K562 (cell line): ENCODE results near the gene PYHIN1. TPM values are rescaled to one million over a fixed set of nuclear protein-coding genes. Genes with fewer than 3 reads are reported as not detected.

Experiments
- CBFA2T2 ChIP-seq: fragments of 450-650 bp; conservative IDR thresholded peaks from 2 replicates; pipeline ENCODE4 v1.6.1; 2017; ENCODE audit warnings: mild to moderate bottlenecking
- CBFA2T3 ChIP-seq: fragments of 450-650 bp; IDR thresholded peaks from 2 replicates; pipeline ENCODE4 v1.6.1; 2017
- ELF1 ChIP-seq: fragments of 200-800 bp; sonication (Bioruptor generic); IDR thresholded peaks from 2 replicates; pipeline ENCODE4 v1.6.1; 2016; ENCODE audit warnings: missing genetic modification characterization, missing compliant biosample characterization
- FOSL1 ChIP-seq: fragments of 200-800 bp; sonication (Bioruptor generic); conservative IDR thresholded peaks from 2 replicates; pipeline ENCODE4 v1.6.1; 2016; ENCODE audit warnings: missing genetic modification characterization, missing compliant biosample characterization
- GATA2 ChIP-seq: sonication (generic); formaldehyde crosslinking; IDR thresholded peaks from 2 replicates; pipeline ENCODE4 v1.4.0; 2020; ENCODE audit warnings: mild to moderate bottlenecking, missing genetic modification reagents
- HOXB6 ChIP-seq: fragments of 250-450 bp; sonication (Bioruptor Pico); IDR thresholded peaks from 2 replicates; pipeline ENCODE4 v1.5.1; 2022; ENCODE audit warnings: mild to moderate bottlenecking, borderline replicate concordance
- MAFK ChIP-seq: IDR thresholded peaks from 2 replicates; pipeline ENCODE4 v1.6.1; 2011; ENCODE audit warnings: low read length, improper control_type of control experiment
- NFIX ChIP-seq: fragments of 250-450 bp; sonication (Bioruptor Pico); IDR thresholded peaks from 2 replicates; pipeline ENCODE4 v1.4.0; 2020; ENCODE audit warnings: low read depth, mild to moderate bottlenecking, moderate library complexity
- PHF8 ChIP-seq: fragments of 200-600 bp; sonication (generic); IDR thresholded peaks from 2 replicates; pipeline ENCODE4 v1.6.1; 2012; ENCODE audit warnings: mixed run types, mild to moderate bottlenecking, inconsistent platforms, low read length, moderate library complexity, borderline replicate concordance
- TAF7 ChIP-seq: fragments of 450-650 bp; IDR thresholded peaks from 2 replicates; pipeline ENCODE4 v1.6.1; 2016; ENCODE audit warnings: missing genetic modification characterization, missing compliant biosample characterization
- XRCC5 ChIP-seq: fragments of 200-400 bp; formaldehyde crosslinking; IDR thresholded peaks from 2 replicates; pipeline ENCODE4 v1.6.1; 2017; ENCODE audit warnings: low read depth, mild to moderate bottlenecking, low read length
- ZC3H11A ChIP-seq: IDR thresholded peaks from 2 replicates; pipeline ENCODE4 v1.6.1; 2012; ENCODE audit warnings: low read depth, low read length, improper control_type of control experiment
- ZNF584 ChIP-seq: fragments of 200-800 bp; sonication (Bioruptor generic); IDR thresholded peaks from 2 replicates; pipeline ENCODE4 v1.6.1; 2016; ENCODE audit warnings: low read depth, mild to moderate bottlenecking, missing genetic modification characterization, missing compliant biosample characterization
- ZNF76 ChIP-seq: fragments of 250-450 bp; sonication (Bioruptor Pico); IDR thresholded peaks from 2 replicates; pipeline ENCODE4 v1.4.0; 2020; ENCODE audit warnings: mild to moderate bottlenecking, moderate library complexity, borderline replicate concordance
- ZNF764 ChIP-seq: fragments of 250-450 bp; sonication (Bioruptor Pico); IDR thresholded peaks from 2 replicates; pipeline ENCODE4 v1.4.0; 2020; ENCODE audit warnings: low read depth, mild to moderate bottlenecking, moderate library complexity
- polyA plus RNA-seq, 8 experiments: library from polyadenylated mRNA; depleted of rRNA in 4 of 8; stranded (reverse) in 5 of 8; unstranded in 3 of 8; fragments of >200 nt; fragmentation: Nextera tagmentation in 2 of 8; fragmentation: Illumina TruSeq in 1 of 8; extraction: Ambion mirVana in 2 of 8; extraction: Trizol in 1 of 8; gene quantifications; 2 replicates each; pipeline versions ENCODE4 v1.2.1 to v1.2.3, GENCODE V29; 2011 to 2014; ENCODE audit warnings: inconsistent platforms in 1 of 8, missing spikeins in 1 of 8
- total RNA-seq, 7 experiments: library from RNA; depleted of rRNA in 6 of 7; stranded (reverse); fragments of >200 nt in 6 of 7; fragmentation: Illumina TruSeq in 2 of 7; extraction: Trizol in 2 of 7; gene quantifications; 2 replicates each; pipeline versions ENCODE4 v1.2.1 to v1.2.3, GENCODE V29; 2011 to 2021; ENCODE audit warnings: low replicate concordance in 1 of 7
- TF ChIP-seq, protein P1 (sequence below): sonication (generic); formaldehyde crosslinking; IDR thresholded peaks from 2 replicates; pipeline ENCODE4 v1.8.1; 2023; ENCODE audit warnings: mild to moderate bottlenecking, missing genetic modification reagents
- TF ChIP-seq, protein P2 (sequence below): fragments of 250-450 bp; sonication (Bioruptor Pico); IDR thresholded peaks from 2 replicates; pipeline ENCODE4 v1.8.0; 2021; ENCODE audit warnings: borderline replicate concordance, mild to moderate bottlenecking, moderate library complexity; ENCODE audit not compliant: poor library complexity, severe bottlenecking
- TF ChIP-seq, protein P3 (sequence below), 2 experiments: fragments of 150-350 bp in 1 of 2; IDR thresholded peaks; 2 replicates each; pipeline ENCODE4 v1.6.1; 2012 to 2016; ENCODE audit warnings: low read depth in 2 of 2, low read length in 2 of 2, mild to moderate bottlenecking in 1 of 2, moderate library complexity in 1 of 2
- TF ChIP-seq, protein P4 (sequence below): fragments of 250-450 bp; sonication (Bioruptor Pico); IDR thresholded peaks from 2 replicates; pipeline ENCODE4 v1.8.0; 2022; ENCODE audit warnings: inconsistent platforms, mild to moderate bottlenecking, moderate library complexity, borderline replicate concordance
- TF ChIP-seq, protein P5 (sequence below): fragments of 450-650 bp; IDR thresholded peaks from 2 replicates; pipeline ENCODE4 v1.6.1; 2016; ENCODE audit warnings: missing biosample characterization, missing genetic modification characterization

PYHIN1 gene
- total and polyA plus RNA-seq, 9 of the 15 experiments (the other 6 are each of a cell fraction or from before 2014, with no cell fraction given): not detected

DNA sequence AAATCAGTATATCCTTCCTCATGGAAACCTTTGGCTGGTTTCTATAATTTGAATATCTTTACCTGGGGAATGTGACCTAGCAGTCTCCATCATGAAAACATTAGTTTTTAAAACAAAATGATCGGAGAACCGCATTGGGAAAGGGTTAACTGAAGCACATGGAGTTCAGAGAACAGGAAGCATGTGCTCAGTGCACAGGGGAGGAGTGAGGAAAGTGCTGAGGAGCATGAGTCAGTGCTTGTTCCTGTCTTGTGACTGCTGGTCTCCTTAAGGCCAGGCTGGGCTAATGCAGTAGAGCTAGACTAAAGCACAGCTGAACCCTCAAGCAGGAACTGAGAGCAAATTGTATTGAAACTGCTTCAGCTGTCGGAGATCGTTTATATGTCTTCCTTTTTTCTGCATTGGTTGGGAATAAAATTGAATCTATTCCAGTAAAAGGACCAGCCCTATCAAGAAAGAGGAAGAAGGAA, 84.1 kb downstream of the PYHIN1 start (continued):
- TF ChIP-seq, protein P1, sequence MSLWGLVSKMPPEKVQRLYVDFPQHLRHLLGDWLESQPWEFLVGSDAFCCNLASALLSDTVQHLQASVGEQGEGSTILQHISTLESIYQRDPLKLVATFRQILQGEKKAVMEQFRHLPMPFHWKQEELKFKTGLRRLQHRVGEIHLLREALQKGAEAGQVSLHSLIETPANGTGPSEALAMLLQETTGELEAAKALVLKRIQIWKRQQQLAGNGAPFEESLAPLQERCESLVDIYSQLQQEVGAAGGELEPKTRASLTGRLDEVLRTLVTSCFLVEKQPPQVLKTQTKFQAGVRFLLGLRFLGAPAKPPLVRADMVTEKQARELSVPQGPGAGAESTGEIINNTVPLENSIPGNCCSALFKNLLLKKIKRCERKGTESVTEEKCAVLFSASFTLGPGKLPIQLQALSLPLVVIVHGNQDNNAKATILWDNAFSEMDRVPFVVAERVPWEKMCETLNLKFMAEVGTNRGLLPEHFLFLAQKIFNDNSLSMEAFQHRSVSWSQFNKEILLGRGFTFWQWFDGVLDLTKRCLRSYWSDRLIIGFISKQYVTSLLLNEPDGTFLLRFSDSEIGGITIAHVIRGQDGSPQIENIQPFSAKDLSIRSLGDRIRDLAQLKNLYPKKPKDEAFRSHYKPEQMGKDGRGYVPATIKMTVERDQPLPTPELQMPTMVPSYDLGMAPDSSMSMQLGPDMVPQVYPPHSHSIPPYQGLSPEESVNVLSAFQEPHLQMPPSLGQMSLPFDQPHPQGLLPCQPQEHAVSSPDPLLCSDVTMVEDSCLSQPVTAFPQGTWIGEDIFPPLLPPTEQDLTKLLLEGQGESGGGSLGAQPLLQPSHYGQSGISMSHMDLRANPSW (CRISPR knock-in tag): no peak
- TF ChIP-seq ZNF584: peak; percentile 77; the same call in 1 of the 2 replicates
- no peak for TF ChIP-seq ZNF76 (CRISPR knock-in tag)
- no peak for TF ChIP-seq ZC3H11A
- no peak for TF ChIP-seq HOXB6 (CRISPR knock-in tag)
- TF ChIP-seq MAFK: no peak
- TF ChIP-seq XRCC5: no peak
- no peak for TF ChIP-seq GATA2 (CRISPR knock-in tag)
- TF ChIP-seq CBFA2T2: no peak
- TF ChIP-seq, protein P2, sequence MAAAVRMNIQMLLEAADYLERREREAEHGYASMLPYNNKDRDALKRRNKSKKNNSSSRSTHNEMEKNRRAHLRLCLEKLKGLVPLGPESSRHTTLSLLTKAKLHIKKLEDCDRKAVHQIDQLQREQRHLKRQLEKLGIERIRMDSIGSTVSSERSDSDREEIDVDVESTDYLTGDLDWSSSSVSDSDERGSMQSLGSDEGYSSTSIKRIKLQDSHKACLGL (CRISPR knock-in tag): no peak
- TF ChIP-seq, protein P3, sequence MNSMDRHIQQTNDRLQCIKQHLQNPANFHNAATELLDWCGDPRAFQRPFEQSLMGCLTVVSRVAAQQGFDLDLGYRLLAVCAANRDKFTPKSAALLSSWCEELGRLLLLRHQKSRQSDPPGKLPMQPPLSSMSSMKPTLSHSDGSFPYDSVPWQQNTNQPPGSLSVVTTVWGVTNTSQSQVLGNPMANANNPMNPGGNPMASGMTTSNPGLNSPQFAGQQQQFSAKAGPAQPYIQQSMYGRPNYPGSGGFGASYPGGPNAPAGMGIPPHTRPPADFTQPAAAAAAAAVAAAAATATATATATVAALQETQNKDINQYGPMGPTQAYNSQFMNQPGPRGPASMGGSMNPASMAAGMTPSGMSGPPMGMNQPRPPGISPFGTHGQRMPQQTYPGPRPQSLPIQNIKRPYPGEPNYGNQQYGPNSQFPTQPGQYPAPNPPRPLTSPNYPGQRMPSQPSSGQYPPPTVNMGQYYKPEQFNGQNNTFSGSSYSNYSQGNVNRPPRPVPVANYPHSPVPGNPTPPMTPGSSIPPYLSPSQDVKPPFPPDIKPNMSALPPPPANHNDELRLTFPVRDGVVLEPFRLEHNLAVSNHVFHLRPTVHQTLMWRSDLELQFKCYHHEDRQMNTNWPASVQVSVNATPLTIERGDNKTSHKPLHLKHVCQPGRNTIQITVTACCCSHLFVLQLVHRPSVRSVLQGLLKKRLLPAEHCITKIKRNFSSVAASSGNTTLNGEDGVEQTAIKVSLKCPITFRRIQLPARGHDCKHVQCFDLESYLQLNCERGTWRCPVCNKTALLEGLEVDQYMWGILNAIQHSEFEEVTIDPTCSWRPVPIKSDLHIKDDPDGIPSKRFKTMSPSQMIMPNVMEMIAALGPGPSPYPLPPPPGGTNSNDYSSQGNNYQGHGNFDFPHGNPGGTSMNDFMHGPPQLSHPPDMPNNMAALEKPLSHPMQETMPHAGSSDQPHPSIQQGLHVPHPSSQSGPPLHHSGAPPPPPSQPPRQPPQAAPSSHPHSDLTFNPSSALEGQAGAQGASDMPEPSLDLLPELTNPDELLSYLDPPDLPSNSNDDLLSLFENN (IDR thresholded peaks at IDR 0.05; ENCODE audit: low read depth in 2 of 2, low read length in 2 of 2): no peak
- no peak for TF ChIP-seq PHF8
- no peak for TF ChIP-seq CBFA2T3
- TF ChIP-seq, protein P4, sequence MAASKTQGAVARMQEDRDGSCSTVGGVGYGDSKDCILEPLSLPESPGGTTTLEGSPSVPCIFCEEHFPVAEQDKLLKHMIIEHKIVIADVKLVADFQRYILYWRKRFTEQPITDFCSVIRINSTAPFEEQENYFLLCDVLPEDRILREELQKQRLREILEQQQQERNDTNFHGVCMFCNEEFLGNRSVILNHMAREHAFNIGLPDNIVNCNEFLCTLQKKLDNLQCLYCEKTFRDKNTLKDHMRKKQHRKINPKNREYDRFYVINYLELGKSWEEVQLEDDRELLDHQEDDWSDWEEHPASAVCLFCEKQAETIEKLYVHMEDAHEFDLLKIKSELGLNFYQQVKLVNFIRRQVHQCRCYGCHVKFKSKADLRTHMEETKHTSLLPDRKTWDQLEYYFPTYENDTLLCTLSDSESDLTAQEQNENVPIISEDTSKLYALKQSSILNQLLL (CRISPR knock-in tag): no peak
- TF ChIP-seq FOSL1 (tag): peak; percentile 96
- peak; percentile 77 for TF ChIP-seq ELF1 (tag)
- TF ChIP-seq, protein P5, sequence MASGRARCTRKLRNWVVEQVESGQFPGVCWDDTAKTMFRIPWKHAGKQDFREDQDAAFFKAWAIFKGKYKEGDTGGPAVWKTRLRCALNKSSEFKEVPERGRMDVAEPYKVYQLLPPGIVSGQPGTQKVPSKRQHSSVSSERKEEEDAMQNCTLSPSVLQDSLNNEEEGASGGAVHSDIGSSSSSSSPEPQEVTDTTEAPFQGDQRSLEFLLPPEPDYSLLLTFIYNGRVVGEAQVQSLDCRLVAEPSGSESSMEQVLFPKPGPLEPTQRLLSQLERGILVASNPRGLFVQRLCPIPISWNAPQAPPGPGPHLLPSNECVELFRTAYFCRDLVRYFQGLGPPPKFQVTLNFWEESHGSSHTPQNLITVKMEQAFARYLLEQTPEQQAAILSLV: no peak
- no peak for TF ChIP-seq TAF7
- no peak for TF ChIP-seq NFIX (CRISPR knock-in tag)
- no peak for TF ChIP-seq ZNF764 (CRISPR knock-in tag)
